ENCODE data around the gene DSC2.
"Not testable (repeated sequence)": the region's sequence is repeated elsewhere in the genome, so short reads cannot be mapped to it uniquely, and the experiment has no call there.

Gene DSC2

DNA sequence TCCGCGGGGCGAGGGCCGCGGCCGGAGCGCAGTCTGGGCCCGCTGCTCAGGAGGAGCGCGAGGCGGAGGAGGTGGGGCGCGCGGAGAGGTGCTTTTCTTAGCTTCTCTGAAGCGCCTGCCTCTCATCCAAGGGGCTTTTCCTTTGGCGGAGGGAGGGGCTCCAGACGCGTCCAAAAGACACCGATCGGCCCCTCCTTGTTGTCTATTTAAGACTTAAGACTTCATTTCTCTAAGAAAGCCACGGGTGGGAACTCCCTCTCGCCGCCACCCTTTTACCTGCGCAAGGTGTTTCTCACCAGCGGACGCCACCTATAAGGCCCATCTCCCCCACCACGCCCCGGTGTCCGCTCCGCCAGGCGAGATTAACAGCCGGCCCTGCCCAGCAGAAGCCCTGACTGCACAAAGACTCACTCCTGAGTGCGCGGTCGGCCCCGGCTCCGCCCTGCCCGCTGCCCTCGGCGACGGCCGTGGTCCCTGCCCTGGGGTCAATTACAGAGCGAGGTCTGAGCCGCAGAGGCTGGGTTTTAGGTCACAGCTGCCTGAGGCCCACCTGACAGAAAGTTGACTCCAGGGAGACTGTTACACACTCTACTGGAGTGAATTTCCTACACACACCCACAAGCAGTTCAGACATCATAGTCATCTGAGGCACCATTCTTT is at the start of gene DSC2:
Gene DSC2 (minus strand): TSS at position 397 of the 660 bp plus-strand sequence. CDS start 450 bp downstream, outside the sequence.
- no peak for DNase-seq

DNA sequence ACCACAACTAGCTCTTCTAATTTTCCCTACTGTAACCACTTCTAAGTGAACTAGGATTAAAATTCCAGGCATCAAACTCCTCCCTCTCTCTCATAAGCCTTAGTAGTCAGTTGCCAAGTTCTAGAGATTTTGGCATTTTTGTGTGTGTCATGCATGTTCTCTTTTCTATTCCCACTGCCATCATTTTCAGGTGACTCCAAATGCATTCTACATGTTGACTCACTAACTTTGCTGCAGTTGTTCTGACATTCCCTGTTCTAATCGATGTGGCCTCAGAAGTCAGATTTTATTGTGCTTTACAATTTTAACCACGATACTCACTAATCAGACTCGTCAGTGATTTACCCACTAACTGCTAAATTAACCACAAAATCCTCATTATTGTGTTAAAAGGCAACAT is 47.1 kb upstream of the DSC2 start:
- DNase-seq, result no peak

DNA sequence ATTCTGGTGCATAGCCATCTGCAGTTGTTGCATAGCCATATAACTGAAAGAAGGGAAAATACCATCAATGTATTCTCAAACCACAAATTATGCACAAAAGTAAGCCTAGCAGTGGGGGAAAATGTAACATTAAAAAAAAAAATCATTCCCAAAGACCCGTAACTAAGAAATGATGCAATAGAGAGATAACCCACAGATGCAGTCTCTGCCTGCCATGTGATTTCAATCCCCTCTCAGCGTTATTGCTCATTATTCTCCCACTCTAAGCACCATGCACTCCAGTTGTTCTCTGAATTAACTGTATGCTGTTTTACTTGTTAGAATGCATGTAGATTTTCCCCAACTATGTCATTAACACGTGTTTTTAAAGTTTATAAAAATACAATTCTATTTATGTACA is 46.4 kb upstream of the DSC2 start:
- no peak for DNase-seq

DNA sequence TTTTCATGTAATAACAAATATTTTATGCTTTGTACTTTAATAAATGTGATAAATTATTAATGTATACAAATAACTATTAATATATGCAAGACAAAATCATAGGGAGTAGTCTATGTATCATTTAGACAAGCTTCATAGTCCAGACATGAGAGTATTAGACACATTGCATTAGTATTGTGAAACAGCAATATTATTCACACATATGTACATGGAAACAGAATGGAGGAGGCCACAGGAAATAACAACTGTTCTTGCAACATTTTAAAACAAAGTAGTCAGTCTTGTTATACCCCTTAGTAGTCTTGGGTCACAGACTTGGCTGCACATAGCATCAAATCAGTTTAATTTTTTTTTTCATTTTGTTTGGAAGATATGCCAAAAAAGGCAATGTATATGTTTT is 44.6 kb upstream of the DSC2 start:
- DNase-seq, result no peak

DNA sequence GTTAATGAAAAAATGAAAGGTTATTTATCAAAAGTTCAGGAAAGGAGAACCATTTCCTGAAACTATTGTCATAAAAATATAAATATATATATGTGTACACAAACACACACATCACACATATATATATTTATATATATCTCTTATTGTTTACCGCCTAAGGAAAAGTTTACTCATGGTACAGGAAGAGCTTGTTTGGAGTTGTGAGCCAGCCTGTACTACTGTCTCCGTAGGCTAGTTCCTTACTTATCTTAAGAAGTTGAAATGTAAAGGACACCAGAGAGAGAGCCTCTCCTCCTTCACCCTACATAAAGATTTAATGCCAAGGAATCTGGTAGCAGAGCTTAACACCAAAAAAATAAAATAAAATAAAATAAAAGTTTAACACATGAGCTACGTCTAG is 40.8 kb upstream of the DSC2 start:
- DNase-seq, result no peak

DNA sequence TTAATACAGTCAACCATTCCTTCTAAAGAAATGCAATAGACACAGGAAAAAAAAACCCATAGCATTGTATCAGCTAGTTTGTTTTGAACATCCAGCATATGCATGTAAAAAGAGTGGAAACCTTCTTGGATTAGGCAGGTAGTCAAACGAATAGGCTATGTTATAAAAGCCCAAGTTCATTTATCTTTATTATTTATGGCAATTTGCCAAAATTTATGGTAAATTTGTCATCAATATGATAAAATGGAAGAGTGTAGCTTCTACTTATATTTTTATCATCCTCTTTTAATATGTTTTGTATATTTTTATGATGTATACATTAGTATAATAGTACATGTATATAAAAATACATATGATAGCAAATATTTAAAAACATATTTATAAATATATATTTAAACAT is 36.5 kb upstream of the DSC2 start:
- DNase-seq, result no peak

DNA sequence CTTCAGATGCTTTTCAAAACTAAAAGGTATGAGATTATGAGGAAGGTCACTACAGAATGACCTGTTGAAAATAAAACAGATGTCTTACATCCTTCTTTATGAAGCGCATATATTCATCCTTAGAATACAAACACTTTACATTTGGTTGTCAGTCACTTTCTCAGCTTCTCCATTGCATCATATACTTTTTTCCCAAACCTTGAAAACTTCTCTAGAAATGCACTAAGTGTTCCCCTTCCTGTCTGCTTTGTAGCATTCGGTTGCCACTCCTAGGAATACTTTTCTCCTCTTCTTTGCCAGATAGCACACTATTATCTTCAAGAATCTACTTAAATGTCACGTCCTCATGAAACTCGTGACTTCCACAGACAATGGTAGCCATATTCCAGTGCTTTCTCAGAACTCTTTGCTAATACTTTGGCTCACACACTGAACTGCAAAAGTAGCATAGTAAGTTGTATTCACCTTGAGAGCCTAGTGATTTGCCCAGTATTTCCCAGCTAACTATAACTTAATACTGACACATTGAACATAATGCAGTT is 32.8 kb upstream of the DSC2 start:
- no peak for DNase-seq

DNA sequence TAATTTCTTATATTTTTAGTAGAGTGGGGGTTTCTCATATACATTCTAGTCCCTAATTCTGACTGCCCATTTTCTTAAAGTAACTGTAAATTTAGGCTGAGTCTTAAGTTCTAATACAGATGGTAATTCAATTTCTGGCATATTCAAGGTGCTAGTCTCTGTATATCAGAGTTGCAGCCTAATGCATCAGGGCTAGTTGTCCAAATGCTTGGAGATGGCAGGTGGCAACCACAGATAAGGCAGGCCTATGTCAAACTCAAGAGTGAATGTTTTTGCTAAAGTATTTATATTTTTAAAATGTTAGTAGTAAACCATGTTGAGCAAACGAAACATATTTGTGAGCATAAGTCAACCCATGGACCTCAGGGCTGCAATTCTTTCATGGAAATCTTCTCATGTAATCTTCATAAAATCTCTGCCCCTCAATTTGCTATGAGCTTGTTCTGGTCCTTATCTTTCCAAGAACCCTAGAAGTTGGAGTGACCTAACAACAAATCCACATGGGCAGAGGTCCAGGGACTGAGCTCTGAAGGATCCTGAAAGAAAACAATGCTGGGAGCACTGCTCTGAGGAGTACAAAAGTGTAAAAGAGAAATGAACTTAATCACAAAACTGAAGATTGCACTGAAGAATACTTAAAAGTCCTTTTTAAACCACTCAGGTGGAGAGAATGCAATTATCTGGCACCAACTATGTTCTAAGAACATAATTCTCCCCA is 27.3 kb upstream of the DSC2 start:
- no peak for DNase-seq

DNA sequence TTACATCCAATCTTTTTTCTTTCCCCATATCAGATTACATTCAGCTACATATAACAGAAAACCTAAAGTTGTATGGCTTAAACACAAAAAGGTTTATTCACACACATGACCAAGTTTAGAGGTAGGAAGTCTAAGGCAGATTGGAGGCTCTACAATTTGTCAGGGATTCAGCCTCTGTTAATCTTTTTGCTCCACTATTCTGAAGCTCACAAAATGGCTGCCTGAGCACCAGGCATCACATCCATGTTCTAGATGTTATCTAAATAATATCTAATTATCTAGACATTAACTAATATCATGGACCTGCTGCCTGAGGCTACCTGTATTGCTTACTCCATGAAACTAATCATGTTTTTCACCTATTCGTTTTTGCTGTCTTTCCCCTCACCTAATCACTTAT is 23.7 kb upstream of the DSC2 start:
- DNase-seq, result no peak

DNA sequence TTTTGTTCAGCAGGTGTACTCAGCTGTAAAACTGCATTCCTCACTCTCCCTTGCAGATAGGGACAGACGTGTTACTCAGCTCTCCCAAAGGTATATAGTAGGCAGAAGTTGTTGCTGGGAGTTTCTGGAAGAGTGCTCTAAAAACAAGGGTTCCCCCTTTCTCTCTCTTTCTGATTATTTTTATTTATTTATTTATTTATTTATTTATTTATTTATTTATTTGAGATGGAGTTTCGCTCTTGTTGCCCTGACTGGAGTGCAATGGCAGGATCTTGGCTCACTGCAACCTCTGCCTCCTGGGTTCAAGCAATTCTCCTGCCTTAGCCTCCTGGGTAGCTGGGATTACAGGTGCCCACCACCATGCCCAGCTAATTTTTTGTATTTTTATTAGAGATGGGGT is 20.9 kb upstream of the DSC2 start:
- not testable (repeated sequence) for DNase-seq

DNA sequence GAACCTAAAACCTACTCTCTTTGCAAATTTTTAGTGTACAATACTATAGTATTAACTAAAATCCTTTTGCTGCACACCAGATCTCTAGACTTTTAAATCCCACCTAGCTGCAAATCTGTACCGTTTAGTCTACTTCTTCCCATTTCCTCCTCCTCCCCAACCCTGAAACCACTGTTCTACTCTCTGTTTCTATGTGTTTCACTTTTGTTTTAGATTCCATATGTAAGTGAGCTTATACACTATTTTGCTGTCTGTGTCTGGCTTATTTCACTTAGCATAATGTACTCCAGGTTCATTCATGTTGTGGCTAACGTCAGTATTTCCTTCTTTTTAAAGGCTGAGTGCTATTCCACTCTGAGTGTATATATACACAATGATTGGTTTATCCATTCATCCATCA is 18.4 kb upstream of the DSC2 start:
- no peak for DNase-seq

DNA sequence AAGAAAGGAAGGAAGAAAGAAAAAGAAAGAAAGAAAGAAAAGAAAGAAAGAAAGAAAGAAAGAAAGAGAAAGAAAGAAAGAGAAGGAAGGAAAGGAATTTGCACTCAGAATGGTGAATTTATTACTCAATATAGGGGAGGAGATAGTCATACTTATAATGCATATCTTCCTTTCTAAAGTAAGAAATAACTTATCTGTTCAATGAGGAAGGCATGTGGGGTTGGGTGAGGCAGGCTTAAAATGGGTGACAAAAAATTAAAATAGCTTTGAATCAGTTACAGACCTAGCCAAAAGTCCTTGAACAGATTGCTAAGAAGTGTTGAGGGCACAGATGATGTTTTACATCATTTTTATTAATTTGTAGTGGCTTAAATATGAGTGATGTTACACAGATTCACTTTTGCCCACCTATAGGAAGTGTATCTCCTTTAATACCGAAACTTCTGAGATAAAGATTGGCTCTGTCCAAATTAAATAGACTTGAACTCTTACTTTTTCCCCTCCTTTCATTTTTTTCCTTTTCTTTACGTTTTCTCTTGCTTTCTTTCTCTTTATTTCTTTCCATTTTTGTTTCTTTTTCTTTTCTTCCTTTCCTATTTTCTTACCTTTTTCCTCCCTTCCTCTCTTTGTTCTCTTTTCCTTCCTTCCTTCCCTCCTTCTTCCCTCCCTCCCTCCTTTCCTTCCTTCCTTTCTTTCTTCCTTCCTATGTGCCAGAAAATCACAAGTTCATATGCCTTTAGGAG is 14.8 kb upstream of the DSC2 start:
- DNase-seq, result no peak

DNA sequence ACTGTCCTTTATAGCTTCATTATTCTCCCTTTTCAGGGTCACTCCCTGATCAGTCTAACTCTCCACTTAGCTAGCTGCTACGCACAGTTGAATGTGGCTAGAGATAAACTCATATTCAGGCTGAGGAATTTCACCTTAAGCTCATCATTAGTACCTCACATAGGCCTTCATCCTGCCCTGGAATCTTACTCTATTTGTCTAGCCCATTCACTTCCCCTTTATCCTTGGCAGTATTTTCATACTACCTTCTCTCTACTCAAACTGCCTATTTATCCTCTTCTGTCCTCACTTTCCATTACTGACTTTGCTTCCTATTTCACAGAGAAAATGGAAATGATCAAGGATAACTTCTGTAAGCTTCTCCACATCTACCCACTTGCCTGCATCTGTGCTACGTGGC is 10.6 kb upstream of the DSC2 start:
- DNase-seq, result no peak

DNA sequence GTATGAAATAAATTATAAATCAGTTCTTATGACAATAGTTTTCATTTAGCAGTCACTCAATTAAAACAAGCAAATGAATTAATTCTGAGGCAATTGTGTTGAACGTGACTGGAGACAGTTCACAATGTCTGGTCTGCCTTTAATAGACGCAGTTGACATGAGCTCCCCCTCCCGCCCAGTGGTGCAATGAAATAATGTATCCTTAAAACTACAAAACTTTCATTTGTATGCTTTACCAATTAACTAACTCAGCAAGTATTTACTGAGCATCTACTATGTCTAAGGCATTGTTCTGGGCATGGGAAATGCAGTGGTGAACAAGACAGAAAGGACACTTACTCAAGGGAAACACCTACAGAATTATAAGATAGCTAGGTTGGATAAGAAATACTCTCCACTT is 3.5 kb upstream of the DSC2 start:
- no peak for DNase-seq

DNA sequence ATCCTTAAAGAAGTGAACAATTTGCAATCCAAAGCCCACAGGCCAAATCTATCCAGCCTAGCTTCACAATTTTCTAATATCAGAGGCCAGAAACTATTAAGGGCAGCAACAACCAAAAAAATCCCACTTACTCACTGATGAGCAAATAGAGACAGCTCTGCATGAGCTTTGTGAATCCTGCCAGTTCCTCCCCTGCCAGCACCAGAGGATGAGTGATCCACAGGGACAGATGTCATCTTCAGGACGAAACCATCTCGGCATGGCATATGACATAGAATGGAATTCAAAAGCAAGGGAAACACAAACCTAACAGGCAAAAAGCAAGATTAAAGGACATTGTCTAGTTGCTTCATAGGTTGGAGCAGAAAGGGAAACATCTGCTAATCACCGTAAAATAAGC is 2.2 kb upstream of the DSC2 start:
- no peak for DNase-seq

DNA sequence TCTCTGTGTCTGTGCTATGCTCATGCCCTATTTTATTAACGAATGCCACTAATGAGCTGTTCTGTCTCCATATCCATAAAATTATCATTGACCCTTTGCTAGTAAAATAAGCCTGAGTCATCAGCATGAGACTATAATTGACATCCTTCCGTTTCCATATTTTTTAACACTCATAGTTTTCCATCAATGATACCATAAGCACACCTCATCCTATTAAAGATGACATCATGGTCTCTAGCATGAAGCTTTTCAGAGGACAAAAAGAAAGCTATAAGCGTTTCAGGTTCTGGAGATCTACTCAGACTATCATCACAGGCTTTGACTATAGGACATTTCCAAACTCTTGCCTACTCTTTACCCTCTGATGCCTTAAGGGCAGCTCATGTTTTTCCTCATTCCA is 1.2 kb upstream of the DSC2 start:
- DNase-seq, result no peak

DNA sequence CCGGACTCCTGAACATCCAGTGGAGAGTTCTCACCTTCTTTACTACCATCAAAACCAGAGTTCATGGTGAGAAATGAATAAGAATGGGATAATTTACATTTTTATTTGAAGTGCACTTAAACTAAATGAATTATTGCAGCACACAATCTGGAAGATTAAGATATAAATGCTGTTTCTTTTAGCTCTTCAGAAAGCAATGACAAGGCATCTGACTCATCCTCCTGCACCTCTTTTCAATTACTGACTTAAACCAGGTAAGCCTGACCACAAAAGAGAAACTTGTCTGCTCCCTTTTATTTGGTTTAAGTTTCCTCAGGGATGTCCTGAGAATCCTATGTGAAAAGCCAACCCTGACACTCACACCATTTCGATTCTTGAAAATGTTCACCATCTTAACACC is 720 bp upstream of the DSC2 start:
- no peak for DNase-seq

DNA sequence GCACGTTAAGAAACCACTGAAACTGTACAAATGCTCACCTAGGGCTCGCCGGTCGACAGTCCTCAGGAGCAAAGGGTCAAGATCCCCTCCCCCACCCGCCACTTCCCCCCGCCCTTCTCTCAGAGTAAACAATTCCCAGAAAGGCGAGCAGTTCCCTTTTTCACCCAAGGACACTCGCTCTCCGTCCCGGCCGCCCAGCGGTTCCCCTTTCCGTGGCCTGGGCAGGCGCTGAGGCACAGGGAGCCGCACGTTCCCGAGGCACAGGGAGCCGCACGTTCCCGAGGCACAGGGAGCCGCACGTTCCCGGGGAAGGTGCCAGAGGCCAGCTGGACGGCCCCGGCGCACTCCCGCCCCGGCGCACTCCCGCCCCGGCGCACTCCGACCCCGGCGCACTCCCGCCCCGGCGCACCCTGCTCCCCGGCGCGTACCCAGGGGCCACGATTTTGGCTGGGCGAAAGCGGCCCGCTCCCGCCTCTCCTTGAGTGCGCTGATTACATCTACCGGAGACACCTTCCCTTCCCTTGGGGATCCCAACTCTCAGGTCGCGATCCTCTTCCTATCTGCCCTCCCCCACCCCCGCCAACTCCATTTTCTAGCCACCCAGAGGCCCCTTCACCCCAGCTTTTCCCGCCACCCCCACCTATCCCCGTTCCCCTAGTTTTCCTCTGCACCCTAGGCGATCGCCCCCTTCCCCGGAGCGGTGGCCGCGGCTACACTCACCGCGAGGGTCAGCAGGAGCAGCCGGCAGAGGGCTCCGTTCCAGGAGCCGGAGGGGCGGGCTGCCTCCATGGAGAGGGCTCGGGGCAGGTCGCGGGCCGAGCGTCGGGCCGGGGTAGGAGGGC is 817 bp downstream of the DSC2 start:
- no peak for DNase-seq

DNA sequence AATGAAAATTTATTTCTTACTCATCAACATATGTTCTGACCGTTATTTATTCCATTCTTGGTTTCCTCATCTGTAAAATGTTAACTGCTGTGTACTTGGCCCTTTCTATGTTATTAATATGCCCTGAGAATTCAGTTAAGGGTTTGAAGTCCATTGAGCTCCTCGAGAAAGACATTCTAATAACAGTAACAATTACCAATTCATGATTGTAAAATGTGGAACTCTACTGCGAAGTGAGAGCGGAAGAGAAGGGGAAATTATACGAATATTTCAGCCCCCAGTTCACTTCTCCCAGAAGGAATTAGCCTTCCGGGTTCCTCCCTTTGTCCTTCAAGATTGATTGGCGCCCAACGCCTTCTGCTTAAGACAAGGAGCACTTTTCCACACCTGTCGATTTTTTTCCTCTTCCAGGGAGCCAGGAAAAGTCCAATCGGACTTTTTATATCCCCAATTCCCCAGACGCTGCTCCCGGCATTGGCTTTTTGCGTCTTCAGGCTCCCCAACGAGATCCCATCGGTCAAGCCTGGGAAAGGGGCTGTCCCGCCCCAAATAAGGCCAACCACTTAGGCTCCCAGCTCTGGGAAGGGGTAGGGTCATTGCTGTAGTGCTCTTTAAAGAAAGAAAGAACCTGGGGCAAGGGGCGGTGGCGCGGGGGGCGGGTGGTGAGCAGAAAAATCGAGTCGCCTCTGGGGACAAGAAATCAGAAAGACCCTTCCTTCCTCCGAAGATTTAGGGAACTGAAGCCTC is 1.6 kb downstream of the DSC2 start:
- no peak for DNase-seq

DNA sequence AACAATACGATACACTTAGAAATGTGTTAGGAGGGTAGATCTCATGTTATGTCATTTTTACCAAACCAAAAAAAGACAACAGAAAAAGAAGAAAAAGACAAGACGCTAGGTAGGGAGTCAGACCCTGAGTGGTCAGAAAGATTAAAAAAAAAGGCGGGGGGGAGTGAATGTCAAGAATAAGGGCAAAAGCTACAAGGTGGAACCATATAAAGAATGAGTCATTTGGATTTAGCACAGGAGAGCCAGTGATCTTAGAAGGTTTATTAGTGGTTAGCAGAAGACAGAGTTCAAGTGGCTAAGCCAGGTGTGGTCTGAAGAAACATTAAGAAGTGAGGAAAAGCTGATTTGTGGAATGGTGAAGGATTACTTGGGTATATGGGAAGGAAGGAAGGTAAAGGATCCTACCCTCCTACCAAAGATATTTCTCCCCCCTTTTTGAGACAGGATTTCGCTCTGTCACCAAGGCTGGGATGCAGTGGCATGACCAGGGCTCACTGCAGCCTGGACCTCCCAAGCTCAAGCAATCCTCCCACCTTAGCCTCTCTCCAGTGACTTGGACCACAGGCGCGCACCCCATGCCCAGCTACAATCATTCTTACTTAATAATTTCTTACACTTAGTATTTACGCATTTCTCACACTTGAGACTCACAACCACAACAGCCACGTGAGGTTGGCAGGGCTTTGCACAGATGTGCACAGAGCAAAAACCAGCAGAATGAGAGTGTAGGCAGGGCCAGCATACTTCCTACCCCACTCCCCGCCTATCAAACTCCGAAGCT is 2.6 kb downstream of the DSC2 start:
- DNase-seq, result no peak

DNA sequence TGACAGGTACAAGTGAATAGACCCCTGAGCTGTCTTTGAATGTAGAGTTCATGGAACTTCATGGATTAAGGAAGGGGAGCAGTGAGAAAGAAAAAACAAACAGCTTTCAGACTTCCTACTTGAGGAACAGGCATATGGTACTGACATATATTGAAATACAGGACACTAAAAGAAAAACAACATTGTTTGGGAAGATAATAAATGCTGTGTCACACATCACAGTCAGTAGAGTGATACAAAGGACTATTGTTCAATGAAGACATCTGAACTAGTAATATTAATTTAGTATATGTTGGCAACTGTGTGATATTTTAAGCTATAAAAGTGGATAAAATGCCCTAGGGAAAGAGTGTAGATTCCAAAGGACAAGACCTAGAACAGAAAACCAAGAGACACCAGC is 3.3 kb downstream of the DSC2 start:
- no peak for DNase-seq
